Measurements from ENCODE around the gene XXYLT1.

DNA sequence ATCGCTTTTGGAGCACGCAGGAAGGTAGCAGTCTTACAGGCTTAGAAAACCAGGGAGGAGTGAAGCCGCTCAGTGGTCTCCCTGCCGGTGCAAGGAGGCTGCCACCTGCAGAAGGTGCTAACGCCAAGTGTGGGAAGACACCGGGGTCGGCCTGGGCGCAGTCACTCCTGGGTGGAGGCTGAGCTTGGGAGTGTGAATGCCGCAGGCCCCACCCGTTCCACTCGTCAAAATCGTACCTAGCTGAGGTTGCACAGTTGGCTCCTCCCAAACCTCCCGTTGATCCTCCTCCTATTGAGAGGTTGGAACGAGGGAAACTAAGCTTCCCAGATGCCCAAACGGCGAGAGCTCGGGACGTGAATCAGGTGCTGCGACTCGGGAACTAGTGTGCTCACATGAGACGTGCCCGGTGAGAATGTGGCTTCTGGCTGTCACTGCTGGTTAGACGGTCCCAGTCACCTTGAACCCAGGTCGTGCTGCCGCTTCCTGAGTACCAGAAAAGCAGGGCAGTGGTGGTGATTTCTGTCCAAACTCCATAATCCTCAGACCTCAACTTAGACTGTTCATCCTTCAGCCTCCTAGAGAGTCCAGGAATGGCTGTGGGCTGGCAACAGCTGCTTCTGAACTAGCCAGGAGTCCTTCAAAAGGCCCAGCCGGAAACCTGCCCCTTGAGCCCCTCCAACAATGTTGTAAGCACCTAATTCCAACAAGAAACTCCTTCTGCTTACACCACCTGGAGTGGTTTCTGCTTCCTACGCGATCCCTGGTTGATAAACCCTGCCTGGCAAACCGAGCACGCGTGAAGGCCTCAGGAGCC, 156.0 kb downstream of the XXYLT1 start:
- TF ChIP-seq, protein P1, sequence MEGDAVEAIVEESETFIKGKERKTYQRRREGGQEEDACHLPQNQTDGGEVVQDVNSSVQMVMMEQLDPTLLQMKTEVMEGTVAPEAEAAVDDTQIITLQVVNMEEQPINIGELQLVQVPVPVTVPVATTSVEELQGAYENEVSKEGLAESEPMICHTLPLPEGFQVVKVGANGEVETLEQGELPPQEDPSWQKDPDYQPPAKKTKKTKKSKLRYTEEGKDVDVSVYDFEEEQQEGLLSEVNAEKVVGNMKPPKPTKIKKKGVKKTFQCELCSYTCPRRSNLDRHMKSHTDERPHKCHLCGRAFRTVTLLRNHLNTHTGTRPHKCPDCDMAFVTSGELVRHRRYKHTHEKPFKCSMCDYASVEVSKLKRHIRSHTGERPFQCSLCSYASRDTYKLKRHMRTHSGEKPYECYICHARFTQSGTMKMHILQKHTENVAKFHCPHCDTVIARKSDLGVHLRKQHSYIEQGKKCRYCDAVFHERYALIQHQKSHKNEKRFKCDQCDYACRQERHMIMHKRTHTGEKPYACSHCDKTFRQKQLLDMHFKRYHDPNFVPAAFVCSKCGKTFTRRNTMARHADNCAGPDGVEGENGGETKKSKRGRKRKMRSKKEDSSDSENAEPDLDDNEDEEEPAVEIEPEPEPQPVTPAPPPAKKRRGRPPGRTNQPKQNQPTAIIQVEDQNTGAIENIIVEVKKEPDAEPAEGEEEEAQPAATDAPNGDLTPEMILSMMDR (IDR thresholded peaks at IDR 0.05; ENCODE audit: low read depth, low read length, poor library complexity, severe bottlenecking), result no peak
- no peak for TF ChIP-seq EZH2phosphoT487 (IDR thresholded peaks at IDR 0.05; ENCODE audit: borderline replicate concordance, low read length)

Data from DOHH2 (cell line).